NCI-H128 (cell line): ENCODE data around the gene IPO4.
A peak's percentile ranks its signal among the peaks of the same experiment; 100 is the strongest.

Experiments used
- DNase-seq: peaks from one replicate; lab custom pipeline; 2025; ENCODE audit not compliant: unreplicated experiment; lab: John Stamatoyannopoulos, UW

IPO4 gene

DNA sequence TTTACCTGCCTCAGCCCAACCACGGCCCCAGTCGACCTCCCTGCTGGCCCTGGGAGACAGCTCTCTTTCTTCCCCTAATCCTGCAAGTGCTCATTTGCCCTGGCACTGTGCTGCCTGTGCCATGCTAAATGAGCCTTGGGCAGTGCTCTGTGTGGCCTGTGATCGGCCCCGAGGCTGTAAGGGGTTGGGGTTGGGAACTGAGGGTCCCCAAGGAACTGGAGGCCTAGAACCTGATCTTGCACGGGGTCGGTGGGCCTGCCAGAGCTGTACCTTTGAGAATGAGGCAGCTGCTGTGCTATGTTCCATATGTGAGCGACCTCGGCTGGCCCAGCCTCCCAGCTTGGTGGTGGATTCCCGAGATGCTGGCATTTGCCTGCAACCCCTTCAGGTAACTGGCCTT is 38.6 kb downstream of the IPO4 start:
- DNase-seq: no peak

DNA sequence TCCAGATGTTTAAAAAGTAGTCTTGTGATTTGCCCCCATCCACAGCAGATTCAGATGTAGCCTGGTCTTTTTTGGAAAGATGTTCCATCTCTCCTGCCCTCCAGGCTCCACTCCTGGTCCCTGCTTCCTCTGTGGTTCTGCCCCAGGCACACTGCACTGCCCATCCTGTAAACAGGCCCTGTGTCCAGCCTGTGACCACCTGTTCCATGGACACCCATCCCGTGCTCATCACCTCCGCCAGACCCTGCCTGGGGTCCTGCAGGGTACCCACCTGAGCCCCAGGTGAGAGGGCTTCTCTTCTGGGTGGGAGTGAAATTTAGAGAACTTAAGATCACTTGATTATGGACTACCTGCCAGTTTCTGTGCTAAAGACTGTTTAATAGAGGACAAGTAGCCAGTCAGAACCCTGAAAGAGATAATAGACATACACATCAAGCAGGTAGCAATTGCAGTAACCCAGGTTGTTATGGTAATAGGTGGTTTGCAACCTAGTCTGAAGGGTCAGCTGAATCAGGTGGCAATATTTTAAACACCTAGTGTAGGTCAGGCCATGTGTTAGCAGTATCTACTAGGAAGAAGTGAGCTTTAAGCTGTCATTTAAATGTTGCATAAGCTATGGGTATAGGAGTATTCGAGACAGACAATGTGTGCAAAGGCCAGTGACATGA is 39.2 kb downstream of the IPO4 start:
- DNase-seq: no peak

DNA sequence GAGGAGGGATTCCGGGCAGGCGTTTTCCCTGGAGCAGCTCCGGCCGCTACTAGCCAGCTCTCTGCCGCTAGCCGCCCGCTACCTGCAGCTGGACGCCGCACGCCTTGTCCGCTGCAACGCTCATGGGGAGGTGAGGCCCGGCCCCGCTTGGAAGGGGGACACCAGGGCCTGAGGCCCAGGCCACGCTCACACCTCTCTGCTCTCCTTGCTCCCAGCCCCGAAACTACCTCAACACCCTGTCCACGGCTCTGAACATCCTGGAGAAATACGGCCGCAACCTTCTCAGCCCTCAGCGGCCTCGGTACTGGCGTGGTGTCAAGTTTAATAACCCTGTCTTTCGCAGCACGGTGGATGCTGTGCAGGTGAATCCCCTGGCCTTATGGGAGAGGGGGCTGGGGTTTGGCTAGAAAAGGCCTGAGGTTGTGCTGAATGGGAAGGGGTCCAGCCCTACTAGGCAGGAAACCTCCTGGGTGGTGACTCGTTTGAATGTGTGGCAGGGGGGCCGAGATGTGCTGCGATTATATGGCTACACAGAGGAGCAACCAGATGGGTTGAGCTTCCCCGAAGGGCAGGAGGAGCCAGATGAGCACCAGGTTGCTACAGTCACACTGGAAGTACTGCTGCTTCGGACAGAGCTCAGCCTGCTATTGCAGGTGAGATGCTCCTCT is 40.7 kb downstream of the IPO4 start:
- no peak for DNase-seq

DNA sequence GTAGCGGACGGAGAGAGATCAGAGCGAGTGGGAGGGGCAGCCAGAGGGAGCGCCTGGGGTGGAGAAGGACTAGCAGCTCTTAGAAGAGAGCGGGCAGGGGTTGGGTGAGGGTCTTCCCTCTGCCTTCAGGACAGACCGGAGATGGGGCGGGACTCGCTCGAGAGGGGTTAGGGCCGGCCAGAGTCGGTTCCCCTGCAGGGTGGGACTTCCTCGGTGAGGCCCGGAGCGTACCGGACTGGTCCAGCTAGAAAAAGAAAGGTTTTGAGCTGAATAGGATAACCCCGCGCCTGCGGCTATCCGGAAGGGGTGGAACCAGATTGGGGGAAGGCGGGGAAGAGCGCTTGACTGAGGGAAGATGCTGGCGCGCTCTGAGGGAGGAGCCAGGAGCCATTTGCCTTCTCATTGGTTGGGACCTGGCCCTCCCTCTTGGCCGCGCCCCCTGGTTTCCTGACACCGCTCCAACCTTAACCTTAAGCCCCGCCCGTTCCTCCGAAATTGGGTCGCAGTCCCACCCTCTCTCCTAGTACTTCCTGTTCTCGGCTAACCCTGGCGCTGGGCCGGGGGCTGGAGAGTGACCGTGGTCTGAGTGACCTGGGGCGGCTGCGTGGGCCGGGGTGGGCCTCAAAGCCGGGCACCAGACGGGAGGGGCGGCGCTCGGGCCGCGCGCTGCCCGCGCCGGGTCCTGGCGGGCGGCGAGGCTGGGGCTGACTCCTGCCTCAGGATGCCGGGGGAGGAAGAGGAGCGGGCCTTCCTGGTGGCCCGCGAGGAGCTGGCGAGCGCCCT is 41.4 kb downstream of the IPO4 start, which contains the start of gene RNF31:
Gene RNF31, plus strand, starts transcription at position 521 of the 783 bp plus-strand sequence. Its CDS starts 201 bp downstream, at position 722.
- peak; percentile 96 for DNase-seq

DNA sequence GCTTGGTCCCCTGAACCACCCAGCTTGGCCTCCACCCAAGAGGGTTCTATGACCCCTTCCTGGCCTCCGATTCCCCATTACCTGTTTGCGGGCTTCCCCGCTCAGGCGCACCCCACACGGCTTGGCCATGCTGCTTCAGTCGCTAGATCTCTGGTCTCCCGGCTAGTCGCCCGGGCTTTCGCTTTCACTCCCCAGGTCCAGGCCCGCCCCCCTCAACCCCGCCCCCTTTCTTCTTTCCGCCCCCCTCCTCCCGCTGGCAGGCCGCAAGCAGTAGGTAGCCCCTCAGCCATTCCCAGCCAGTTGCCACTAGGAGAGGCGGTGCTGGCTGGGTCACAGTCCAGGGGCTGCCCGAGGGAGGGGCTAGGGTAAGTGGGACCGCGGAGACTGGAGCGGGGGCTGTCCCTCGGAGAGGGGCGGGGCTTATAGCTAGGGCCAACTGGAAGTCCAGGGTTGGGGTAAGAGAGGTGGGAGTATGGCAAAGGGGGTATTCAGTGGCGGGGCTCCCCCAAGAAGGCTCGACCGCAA is 42.1 kb downstream of the IPO4 start, which contains the start of gene PSME2:
Gene PSME2, minus strand, starts transcription at position 158 of the 525 bp plus-strand sequence. Its CDS starts 29 bp downstream, at position 129.
- DNase-seq: peak; percentile 91

DNA sequence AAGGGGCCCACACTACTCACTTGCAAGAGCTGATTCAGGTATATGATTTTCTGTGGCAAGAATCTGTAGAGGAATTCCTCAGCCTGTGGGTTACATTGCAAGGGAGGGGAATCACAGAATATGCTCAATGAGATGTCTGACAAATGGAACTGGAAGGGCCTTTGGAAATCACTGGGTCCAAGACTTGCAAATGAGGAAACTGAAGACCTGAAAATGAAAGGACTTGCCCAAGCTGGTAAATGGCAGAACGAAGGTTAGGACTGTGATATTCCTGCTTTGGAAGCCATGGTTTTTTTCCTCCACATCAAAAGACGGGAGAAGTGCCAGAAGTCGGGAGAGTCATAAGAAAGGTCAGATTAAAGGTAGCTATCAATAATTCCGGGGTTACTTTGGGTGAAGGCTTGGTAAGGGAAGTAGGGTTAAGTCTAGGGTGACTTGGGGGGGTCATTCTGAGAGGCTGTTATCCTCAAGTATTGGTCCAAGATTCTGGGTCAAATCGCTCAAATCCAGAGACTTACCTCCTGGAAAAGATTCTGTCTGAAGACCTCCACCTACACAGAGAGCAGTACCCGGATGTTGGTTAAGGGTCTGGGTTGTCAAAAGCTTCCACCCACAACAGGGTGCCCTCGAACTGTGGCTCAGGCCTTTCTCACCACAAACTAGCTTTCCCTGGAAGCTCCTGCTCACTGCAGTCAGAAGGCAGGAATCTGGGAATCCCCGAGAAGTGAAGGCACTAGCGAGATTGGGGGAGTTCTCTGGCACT is 42.7 kb downstream of the IPO4 start:
- no peak for DNase-seq

DNA sequence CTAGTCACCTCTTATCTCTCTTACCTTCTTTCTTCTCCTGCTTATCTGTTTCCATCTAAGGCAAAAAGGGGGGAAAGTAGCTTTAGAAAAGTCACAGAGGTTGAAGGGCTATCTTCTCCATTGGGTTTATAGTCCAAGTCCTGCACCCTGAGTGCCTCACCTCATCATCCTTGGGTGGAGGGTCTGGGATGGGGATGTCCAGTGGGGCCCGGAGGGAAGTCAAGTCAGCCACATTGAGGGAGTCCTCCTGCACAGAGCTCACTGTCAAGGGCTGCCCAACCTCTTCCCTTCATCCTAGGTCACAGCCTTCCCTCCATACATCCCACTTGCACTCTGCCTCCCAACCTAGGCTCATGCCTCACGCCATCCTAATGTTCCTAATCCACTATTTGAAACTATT is 43.4 kb downstream of the IPO4 start:
- DNase-seq: no peak

DNA sequence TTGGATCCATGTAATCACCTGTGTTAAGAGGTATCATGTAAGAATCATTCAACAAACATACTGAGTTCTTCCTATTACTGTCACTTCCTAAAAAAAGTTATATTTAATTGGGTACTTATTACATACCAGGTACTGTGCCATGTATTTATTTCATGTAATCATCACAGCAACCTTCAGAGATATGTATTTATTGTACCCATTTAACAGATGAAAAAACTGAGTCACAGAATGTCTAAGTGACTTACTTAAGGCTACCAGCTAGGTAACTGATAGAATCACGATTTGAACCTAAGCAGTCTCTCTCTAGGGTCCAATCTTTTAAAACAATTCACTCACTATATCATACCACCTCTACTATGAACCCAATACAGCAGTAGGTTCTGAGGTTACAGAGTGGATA is 44.2 kb downstream of the IPO4 start:
- DNase-seq: no peak

DNA sequence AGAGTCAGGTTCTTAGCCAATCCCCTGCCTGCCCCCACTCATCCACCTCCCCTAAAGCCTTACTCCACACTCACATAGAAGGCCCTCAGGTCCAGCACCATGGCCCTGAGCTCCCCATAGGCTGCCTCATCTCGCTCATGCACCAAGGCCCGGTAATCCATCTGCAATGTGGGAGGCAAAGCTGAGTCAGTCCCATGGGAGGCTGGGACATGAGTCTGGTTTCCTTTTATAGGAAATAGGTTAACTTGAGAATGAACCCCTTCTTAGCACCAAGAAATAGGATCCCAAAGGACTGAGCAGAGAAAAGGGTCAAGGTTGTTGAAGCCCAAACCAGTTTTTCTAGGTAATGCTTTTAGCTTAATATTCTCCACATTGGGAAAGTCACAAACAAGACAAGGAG is 45.1 kb downstream of the IPO4 start:
- DNase-seq: no peak

DNA sequence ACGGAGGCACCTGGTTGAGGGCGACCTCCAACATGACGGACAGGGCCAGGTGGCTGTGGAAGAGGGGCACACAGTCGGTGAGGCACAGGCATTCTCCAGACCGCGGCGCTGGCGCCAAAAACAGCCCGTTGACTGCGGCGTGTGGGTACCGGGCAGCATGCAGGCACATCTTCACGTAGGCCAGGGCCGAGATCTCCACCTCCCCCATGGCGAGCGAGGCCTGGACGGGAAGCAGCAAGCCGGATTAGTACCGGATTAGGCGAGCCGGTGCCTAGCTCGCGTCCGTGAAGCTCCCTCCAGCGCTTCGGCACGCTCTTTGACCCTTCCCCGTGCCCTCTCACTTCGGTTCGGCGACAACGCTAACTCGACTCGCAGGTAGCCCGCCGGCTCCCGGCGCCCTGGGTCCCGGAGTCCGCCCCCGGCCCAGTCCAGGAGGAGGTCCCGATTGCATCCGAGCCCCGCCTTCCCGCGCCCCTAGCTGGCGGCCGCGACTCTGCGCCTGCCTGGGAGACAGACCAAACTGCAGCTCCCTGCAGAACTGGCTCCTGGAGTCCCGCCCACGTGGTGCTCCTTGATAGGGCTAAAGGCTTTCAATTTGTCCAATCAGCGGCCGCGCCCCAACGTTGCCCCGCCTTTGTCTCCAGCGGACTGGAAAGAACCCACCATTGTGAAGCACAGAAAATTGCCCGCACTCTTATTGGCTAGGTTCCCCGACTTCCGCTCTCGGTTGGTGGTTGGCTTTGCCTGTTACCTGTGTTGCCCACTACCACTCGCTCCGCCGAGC is 47.3 kb downstream of the IPO4 start, which contains the start of gene EMC9:
Gene EMC9, minus strand, starts transcription at position 495 of the 784 bp plus-strand sequence. Its CDS starts 287 bp downstream, at position 208.
- DNase-seq: peak; percentile 100

DNA sequence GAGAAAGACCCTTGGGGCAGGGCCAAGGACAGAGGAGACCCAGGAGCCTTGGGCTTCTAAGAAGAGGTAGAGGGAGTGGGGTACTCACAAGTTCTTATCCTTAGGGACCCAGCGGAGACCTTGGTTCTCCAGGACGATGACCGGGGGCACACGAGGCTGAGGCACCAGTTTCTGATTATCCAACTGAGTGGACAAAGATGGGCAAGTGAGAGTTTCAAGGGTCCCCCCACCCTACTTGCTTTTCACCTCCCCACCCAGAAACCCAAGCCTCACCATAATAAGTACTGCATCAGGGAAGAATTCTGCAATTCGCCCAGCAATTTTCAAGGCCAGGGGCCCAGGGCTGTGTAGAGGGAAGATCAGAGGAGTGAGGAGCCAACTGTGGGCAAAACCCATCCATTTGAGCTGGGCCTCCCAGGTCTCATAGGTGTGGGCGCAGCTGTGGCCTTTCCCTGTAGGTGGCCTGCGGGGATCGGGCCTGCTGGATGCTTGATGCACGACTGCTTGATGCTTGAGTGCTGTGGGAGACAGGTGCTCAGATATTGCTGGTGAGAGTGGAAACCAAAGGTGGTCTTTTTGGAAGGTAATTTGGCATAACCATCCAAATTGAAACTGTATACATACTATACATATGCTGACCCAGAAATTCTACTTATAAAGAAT is 49.2 kb downstream of the IPO4 start:
- DNase-seq: no peak

DNA sequence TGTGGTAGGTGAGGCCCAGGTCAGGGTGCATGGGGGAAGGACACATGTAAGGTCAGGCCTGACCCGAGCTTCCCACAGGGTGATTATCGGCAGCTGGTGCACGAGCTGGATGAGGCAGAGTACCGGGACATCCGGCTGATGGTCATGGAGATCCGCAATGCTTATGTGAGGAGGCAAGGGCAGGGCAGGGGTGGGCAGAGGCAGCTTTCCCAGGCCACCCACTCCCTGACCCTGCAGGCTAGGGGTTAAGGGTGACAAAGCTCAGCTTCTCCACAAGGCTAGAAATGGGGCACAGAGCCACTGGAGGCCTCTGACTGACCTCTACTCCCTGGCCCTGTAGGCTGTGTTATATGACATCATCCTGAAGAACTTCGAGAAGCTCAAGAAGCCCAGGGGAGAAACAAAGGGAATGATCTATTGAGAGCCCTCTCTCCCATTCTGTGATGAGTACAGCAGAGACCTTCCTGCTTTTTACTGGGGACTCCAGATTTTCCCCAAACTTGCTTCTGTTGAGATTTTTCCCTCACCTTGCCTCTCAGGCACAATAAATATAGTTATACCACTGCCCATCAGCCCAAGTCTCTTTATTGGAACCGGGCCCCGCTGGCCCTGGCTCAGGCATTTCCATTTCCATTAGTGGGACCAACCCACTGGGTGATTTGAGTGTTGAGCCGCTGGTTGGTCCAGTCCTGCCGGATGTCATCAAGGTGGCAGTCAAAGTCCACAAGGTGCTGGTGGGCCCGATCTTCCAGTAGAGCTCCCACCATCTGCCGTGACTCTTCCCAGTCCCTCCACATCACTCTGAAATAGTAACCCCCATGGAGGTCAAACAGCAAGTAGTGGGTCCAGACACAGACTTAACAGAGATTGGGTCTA is 50.0 kb downstream of the IPO4 start:
- DNase-seq: no peak

DNA sequence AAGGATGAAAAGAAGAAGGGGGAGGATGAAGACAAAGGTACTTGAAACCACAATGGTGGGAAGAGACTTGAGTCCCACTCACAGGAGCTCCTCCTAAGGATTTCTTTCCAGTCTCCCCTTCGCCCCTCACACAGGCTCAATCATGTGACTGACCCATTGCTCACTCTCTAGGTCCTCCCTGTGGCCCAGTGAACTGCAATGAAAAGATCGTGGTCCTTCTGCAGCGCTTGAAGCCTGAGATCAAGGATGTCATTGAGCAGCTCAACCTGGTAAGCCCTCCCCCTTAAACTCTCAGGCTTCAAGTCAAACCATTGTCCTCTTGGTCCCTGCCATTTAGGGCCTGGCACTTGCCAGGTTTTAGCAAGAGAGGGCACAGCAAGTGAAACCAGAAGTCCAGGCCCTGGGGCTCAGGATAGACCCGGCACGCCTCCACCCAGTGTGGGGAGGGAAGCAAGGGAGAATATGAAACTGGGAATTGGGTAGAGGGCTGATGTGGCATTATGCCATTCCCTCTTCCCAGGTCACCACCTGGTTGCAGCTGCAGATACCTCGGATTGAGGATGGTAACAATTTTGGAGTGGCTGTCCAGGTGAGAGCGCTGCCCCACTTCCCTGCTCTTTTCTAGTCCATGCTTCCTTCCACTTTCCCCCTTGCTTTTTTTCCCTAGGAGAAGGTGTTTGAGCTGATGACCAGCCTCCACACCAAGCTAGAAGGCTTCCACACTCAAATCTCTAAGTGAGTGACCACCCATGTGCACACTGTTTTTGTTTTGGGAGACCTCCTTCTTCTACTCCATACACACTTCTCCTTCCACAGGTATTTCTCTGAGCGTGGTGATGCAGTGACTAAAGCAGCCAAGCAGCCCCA is 50.9 kb downstream of the IPO4 start:
- no peak for DNase-seq

DNA sequence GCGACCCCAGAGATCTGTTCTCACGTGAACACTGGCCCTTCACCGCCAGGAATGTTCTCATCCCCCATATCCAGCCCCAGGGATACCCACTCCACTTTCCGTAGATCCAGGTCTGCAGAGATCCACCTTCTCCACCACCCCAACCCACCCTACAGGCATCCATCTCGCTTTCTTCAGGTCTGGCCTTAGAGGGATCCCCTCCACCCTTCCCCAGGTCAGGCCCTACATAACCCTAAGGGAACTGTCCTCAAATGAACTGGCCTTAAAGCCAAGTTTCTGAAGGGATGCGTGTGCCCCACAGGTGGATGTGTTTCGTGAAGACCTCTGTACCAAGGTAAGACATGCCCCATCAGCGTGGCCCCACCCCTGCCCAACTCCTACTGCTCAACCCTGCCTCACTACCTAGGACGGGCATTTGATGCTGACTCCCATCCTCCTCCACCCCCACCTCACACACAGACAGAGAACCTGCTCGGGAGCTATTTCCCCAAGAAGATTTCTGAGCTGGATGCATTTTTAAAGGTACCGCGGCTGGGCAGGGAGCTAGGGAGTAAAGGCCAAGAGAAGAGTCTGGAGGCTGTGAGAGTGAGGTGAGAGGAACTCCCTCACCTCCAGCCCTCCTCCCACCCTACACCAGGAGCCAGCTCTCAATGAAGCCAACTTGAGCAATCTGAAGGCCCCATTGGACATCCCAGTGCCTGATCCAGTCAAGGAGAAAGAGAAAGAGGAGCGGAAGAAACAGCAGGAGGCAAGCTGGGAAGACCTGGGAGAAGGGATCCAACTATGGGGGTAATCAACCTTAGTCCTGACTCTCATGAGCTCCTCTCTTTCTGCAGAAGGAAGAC is 51.7 kb downstream of the IPO4 start:
- no peak for DNase-seq

DNA sequence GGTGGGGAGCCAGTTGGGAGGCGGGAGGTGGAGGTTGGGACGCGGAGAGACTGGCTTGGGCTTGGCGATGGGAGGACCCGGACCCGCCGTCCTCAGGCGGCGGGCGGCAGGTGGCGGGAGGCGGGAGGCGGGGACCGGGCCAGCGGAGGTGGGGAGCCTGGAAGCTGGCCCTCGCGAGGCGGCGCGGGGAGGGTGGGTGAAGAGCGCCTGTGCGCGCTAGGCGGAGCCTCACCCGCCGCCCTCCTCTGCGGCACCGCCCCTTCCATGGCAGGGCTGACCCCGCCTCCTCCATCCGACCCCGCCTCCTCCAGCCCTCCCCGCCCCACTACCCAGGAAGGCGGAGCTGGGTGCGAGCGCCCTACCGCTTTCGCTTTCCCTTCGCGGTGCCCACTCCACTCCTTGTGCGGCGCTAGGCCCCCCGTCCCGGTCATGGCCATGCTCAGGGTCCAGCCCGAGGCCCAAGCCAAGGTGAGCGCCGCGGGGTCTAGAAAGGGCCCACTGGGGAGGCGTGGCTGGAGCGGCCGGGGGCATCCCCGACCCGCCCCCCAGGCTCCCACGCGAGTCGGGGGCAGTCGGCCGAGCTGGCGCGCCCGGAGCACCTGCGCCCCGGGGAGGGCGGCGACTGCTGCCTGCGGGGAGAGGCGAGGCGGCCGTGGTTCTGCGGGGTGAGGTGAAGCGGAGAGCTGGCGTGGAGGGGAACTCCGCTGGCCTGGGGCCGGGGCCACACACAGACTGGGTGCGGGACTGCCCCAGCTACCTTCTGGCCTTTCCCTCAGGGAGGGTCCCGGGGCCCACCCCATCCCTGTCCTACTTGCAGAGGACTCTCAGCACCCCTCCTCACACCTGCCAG is 52.6 kb downstream of the IPO4 start, which contains the start of gene PSME1:
Gene PSME1, plus strand, starts transcription at position 361 of the 850 bp plus-strand sequence. Its CDS starts 69 bp downstream, at position 430.
- peak; percentile 81 for DNase-seq

DNA sequence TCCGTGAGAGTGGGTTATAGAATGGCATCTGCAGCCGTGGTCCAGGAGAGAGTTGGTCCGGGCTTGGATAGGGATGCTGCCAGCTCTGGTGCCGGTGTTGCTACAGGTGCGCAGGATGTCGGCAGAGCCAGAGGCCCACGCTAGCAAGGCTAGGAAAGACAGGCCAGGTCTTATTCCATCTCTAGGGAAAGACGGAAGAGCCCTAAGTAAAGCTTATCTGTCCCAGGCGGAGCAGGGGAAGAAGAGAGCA is 53.1 kb downstream of the IPO4 start:
- no peak for DNase-seq
